ENCODE measurements around the gene RPL22L1.
A peak's percentile ranks its signal among the peaks of the same experiment; 100 is the strongest.

RPL22L1 gene

GRCh38 chr3:170869645-170870593 is at the start of gene RPL22L1:
TSS of gene RPL22L1 (minus strand) at chr3:170870195. CDS start at chr3:170870167, 28 bp downstream.
- Histone ChIP-seq H4K20me1 (ENCODE audit: insufficient read depth) (peaks cover 5% of the 10 kb centered on the region; the same call in 1 of the 2 replicates), H3K36me3 (ENCODE audit: insufficient read depth) (peaks cover 19% of the 10 kb centered on the region), H3K4me3 (IDR thresholded peaks at IDR 0.05; ENCODE audit: insufficient read depth, low read depth, low read length) (peak within 1 kb of the TSS; percentile 56), H3K27me3 (ENCODE audit: insufficient read depth, low read depth) (no peaks in the 10 kb centered on the region), H2AFZ (ENCODE audit: low read depth) (peak within 1 kb of the TSS; percentile 67), H3K4me1 (ENCODE audit: low read depth, poor library complexity, severe bottlenecking) (peaks cover 20% of the 10 kb centered on the region), H3K27ac (peak within 1 kb of the TSS; percentile 85), H3K79me2 (ENCODE audit: insufficient read depth, low read depth) (peaks cover 28% of the 10 kb centered on the region), H3K4me2 (peak within 1 kb of the TSS; percentile 77), H3K9ac (peak within 1 kb of the TSS; percentile 94)
- TF ChIP-seq CTCF (conservative IDR thresholded peaks at IDR 0.05; ENCODE audit: low read depth, low read length) = peak; percentile 41

- H3K4me1 ChIP-seq (ENCODE audit: low read depth, poor library complexity, severe bottlenecking) = no peaks in the 10 kb centered on the region
- H3K79me2 ChIP-seq (ENCODE audit: insufficient read depth, low read depth) = no peaks in the 10 kb centered on the region
- no peak overlapping the region for H3K27ac ChIP-seq
- no peak overlapping the region for H3K9ac ChIP-seq
- H2AFZ ChIP-seq (ENCODE audit: low read depth) = no peak overlapping the region
- no peak overlapping the region for H3K4me2 ChIP-seq
- no peaks in the 10 kb centered on the region for H4K20me1 ChIP-seq (ENCODE audit: insufficient read depth)
- TF ChIP-seq CTCF (conservative IDR thresholded peaks at IDR 0.05; ENCODE audit: low read depth, low read length) = no peak
- H3K27me3 ChIP-seq (ENCODE audit: insufficient read depth, low read depth) = no peaks in the 10 kb centered on the region
- H3K4me3 ChIP-seq (IDR thresholded peaks at IDR 0.05; ENCODE audit: insufficient read depth, low read depth, low read length) = no peak overlapping the region
- no peaks in the 10 kb centered on the region for H3K36me3 ChIP-seq (ENCODE audit: insufficient read depth)
Measured at GRCh38 chr3:170918715-170919114, 48.7 kb upstream of the RPL22L1 start.

- H3K27ac ChIP-seq = no peak overlapping the region
- no peaks in the 10 kb centered on the region for H3K36me3 ChIP-seq (ENCODE audit: insufficient read depth)
- H2AFZ ChIP-seq (ENCODE audit: low read depth) = no peak overlapping the region
- no peak for TF ChIP-seq CTCF (conservative IDR thresholded peaks at IDR 0.05; ENCODE audit: low read depth, low read length)
- H4K20me1 ChIP-seq (ENCODE audit: insufficient read depth) = no peaks in the 10 kb centered on the region
- no peaks in the 10 kb centered on the region for H3K79me2 ChIP-seq (ENCODE audit: insufficient read depth, low read depth)
- H3K4me3 ChIP-seq (IDR thresholded peaks at IDR 0.05; ENCODE audit: insufficient read depth, low read depth, low read length) = no peak overlapping the region
- H3K4me1 ChIP-seq (ENCODE audit: low read depth, poor library complexity, severe bottlenecking) = no peaks in the 10 kb centered on the region
- no peak overlapping the region for H3K9ac ChIP-seq
- no peaks in the 10 kb centered on the region for H3K27me3 ChIP-seq (ENCODE audit: insufficient read depth, low read depth)
- H3K4me2 ChIP-seq = no peak overlapping the region
Measured at GRCh38 chr3:170914690-170915089, 44.7 kb upstream of the RPL22L1 start.

- H3K27ac ChIP-seq = no peak overlapping the region
- no peaks in the 10 kb centered on the region for H4K20me1 ChIP-seq (ENCODE audit: insufficient read depth)
- H3K4me1 ChIP-seq (ENCODE audit: low read depth, poor library complexity, severe bottlenecking) = no peaks in the 10 kb centered on the region
- H3K36me3 ChIP-seq (ENCODE audit: insufficient read depth) = no peaks in the 10 kb centered on the region
- H2AFZ ChIP-seq (ENCODE audit: low read depth) = no peak overlapping the region
- no peak overlapping the region for H3K4me2 ChIP-seq
- H3K9ac ChIP-seq = no peak overlapping the region
- H3K27me3 ChIP-seq (ENCODE audit: insufficient read depth, low read depth) = no peaks in the 10 kb centered on the region
- H3K79me2 ChIP-seq (ENCODE audit: insufficient read depth, low read depth) = no peaks in the 10 kb centered on the region
- TF ChIP-seq CTCF (conservative IDR thresholded peaks at IDR 0.05; ENCODE audit: low read depth, low read length) = no peak
- H3K4me3 ChIP-seq (IDR thresholded peaks at IDR 0.05; ENCODE audit: insufficient read depth, low read depth, low read length) = no peak overlapping the region
Measured at GRCh38 chr3:170914212-170914611, 44.2 kb upstream of the RPL22L1 start.

Measured in KMS-11 (cell line).